SK-N-SH (cell line): ENCODE data around the gene ACCS.

Experiments
- CTCF ChIP-seq: fragments of 200-600 bp; sonication (generic); IDR thresholded peaks from 2 replicates; pipeline ENCODE4 v1.6.1; 2017; ENCODE audit warnings: antibody characterized with exemption, mild to moderate bottlenecking, moderate library complexity
- ELF1 ChIP-seq: IDR thresholded peaks from 2 replicates; pipeline ENCODE4 v1.4.0; 2012
- EP300 ChIP-seq, 2 experiments: IDR thresholded peaks; 2 replicates each; pipeline versions ENCODE4 v1.4.0 to v1.6.1; 2012; ENCODE audit warnings: borderline replicate concordance in 1 of 2, low read depth in 1 of 2, low read length in 1 of 2
- JUND ChIP-seq: IDR thresholded peaks from 2 replicates; pipeline ENCODE4 v1.4.0; 2012
- SIN3A ChIP-seq: IDR thresholded peaks from 2 replicates; pipeline ENCODE4 v1.6.1; 2012; ENCODE audit warnings: low read depth, mild to moderate bottlenecking, low read length, moderate library complexity, borderline replicate concordance
- SMC3 ChIP-seq: IDR thresholded peaks from 2 replicates; pipeline ENCODE4 v1.6.1; 2012; ENCODE audit warnings: low read depth, low read length, improper control_type of control experiment

GRCh38 chr11:44016546-44017442 is 49.3 kb upstream of the ACCS start:
- TF ChIP-seq CTCF (no peak), SIN3A (no peak), SMC3 (no peak), EP300 (IDR thresholded peaks at IDR 0.05; ENCODE audit: borderline replicate concordance in 1 of 2, low read depth in 1 of 2, low read length in 1 of 2) (no peak), JUND (0 out of 2 replicates have a peak, but pooled peaks have one; percentile 6), ELF1 (no peak)
